BE2C (cell line): ENCODE results near the gene RANBP3L.

Experiments used
- DNase-seq: peaks from one replicate; pipeline ENCODE4 v3.0.0-alpha.2; 2020
- H3K27me3 ChIP-seq: fragments of 250-450 bp; sonication (Bioruptor Pico); 2 replicates; pipeline ENCODE4 v1.5.1; 2020; ENCODE audit warnings: mild to moderate bottlenecking
- H3K36me3 ChIP-seq: fragments of 250-450 bp; sonication (Bioruptor Pico); 2 replicates; pipeline ENCODE4 v1.5.1; 2020; ENCODE audit warnings: mild to moderate bottlenecking
- H3K4me1 ChIP-seq: fragments of 250-450 bp; sonication (Bioruptor Pico); 2 replicates; pipeline ENCODE4 v1.5.1; 2020
- H3K4me3 ChIP-seq: 2 replicates; pipeline ENCODE4 v1.5.1; 2011; ENCODE audit warnings: low read depth, low read length
- H3K9me3 ChIP-seq: fragments of 250-450 bp; sonication (Bioruptor Pico); 2 replicates; pipeline ENCODE4 v1.5.1; 2020
- CTCF ChIP-seq: IDR thresholded peaks from 2 replicates; pipeline ENCODE4 v1.5.1; 2012; ENCODE audit warnings: mild to moderate bottlenecking, low read depth, low read length

Gene RANBP3L

GRCh38 chr5:36325196-36325595 lies 23.5 kb upstream of the RANBP3L start:
- DNase-seq, result no peak
- Histone ChIP-seq H3K36me3 (no peaks in the 10 kb centered on the region), H3K4me3 (no peak overlapping the region), H3K4me1 (no peaks in the 10 kb centered on the region), H3K27me3 (no peaks in the 10 kb centered on the region), H3K9me3 (no peaks in the 10 kb centered on the region)
- no peak for TF ChIP-seq CTCF

GRCh38 chr5:36323926-36324781 lies 22.5 kb upstream of the RANBP3L start:
- H3K4me1 ChIP-seq, result no peaks in the 10 kb centered on the region
- TF ChIP-seq CTCF, result no peak
- peaks cover 6% of the 10 kb centered on the region; the same call in 1 of the 2 replicates for H3K27me3 ChIP-seq
- no peaks in the 10 kb centered on the region for H3K9me3 ChIP-seq
- no peaks in the 10 kb centered on the region for H3K36me3 ChIP-seq
- DNase-seq, result no peak
- no peak overlapping the region for H3K4me3 ChIP-seq

- H3K4me3 ChIP-seq, result no peak overlapping the region
- H3K9me3 ChIP-seq, result no peaks in the 10 kb centered on the region
- H3K36me3 ChIP-seq, result no peaks in the 10 kb centered on the region
- no peak for DNase-seq
- no peaks in the 10 kb centered on the region for H3K4me1 ChIP-seq
- peaks cover under 1% of the 10 kb centered on the region for H3K27me3 ChIP-seq
- TF ChIP-seq CTCF, result no peak
Measured at GRCh38 chr5:36312953-36313672, 11.4 kb upstream of the RANBP3L start.

GRCh38 chr5:36311956-36312355 lies 10.3 kb upstream of the RANBP3L start:
- Histone ChIP-seq H3K9me3 (no peaks in the 10 kb centered on the region), H3K4me3 (no peak overlapping the region), H3K36me3 (no peaks in the 10 kb centered on the region), H3K27me3 (peaks cover 8% of the 10 kb centered on the region), H3K4me1 (no peaks in the 10 kb centered on the region)
- no peak for DNase-seq
- TF ChIP-seq CTCF, result no peak

- H3K27me3 ChIP-seq, result peaks cover 8% of the 10 kb centered on the region
- TF ChIP-seq CTCF, result no peak
- no peak for DNase-seq
- no peak overlapping the region for H3K4me3 ChIP-seq
- H3K9me3 ChIP-seq, result no peaks in the 10 kb centered on the region
- H3K4me1 ChIP-seq, result no peaks in the 10 kb centered on the region
- no peaks in the 10 kb centered on the region for H3K36me3 ChIP-seq
Measured at GRCh38 chr5:36310138-36310537, 8.4 kb upstream of the RANBP3L start.
